ENCODE results near the gene PSMG3. TPM values are rescaled to one million over a fixed set of nuclear protein-coding genes. Genes with fewer than 3 reads are reported as not detected.

PSMG3 gene
- total and polyA plus RNA-seq, 4 donors, result 14.1 to 45.2 (median 30.9) TPM

DNA sequence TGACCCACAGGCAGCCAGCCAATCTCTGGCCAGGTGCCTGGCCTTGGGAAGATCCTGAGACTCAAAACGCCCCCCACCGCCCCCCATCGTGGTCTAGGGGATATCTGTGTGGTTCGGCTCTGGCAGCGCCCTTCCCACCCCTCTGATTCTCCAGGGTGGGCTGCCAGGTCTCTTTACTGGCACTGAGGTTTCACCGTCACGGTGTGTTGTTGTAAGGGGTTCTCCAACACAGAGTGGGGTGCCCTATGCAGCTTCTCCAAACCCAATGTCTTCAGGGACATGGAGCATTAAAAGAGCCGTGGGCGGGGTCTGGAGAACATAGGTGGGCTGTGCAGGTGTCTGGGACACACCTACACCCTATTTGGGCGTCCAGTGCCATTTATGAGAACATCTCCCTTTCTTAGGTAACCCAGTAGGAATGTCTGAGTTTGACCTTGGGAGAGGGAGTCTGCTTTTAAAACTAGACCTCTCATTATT, 37.8 kb downstream of the PSMG3 start:
- ATAC-seq (ENCODE audit: low FRiP score) (no peak), DNase-seq (peak in 1 of 2 donors; percentile 48)
- H3K36me3 ChIP-seq (ENCODE audit: control insufficient read depth in 1 of 2, insufficient read depth in 2 of 2, low read length in 1 of 2), result no peaks in the 10 kb centered on the region
- H3K4me1 ChIP-seq (ENCODE audit: control insufficient read depth in 1 of 2, insufficient read depth in 2 of 2, low read length in 2 of 2), result no peaks in the 10 kb centered on the region
- no peaks in the 10 kb centered on the region for H3K27me3 ChIP-seq (ENCODE audit: control insufficient read depth in 1 of 2, insufficient read depth in 2 of 2, low read length in 1 of 2)
- no peaks in the 10 kb centered on the region for H3K9me3 ChIP-seq (ENCODE audit: control insufficient read depth, low read length)
- peak overlapping the region; percentile 77 to 95 for H3K27ac ChIP-seq (ENCODE audit: low read depth in 1 of 2, low read length in 2 of 2)
- H3K4me3 ChIP-seq (ENCODE audit: low read length in 2 of 2), result peak overlapping the region; percentile 71 to 98
- WGBS, 2 donors, result 17% methylated on average over 10 of the region's 10 CpGs
- intact Hi-C loops (cut with DNase I), result no loop called here

DNA sequence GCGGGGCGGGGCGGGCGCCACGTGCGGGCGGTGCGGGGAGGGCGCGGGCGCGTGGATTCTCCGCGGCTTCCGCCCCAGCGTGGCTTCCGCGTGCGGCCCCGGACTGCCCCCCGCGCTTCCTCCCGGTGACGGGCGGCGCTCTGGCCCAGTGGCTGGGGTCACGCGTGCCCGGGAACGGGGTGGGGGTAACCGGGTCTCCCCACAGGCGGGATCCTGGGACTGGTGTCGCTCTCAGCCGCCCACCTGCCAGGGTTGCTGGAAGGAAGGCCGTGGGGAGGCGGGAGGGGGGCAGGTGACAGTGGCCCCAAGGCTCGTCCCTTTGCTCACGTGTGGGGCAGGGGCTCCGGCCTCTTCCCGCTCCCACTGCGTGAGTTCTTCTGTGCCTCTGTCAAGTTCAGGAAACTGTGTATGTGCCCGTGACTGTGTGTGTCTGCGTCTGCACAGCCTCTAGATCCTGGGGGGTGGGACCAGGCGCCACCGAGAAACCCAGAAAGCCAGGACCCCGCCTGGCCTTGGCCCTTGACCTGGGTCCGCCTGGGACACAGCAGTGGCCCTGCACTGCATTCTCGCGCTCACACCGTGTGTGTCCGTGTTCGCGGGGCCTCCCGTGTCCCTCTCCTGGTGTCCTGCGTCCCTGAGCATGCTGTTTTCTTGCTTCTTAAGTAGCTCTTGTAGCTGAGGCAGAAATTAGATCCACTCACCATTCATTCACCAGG, 38.4 kb downstream of the PSMG3 start:
- no peaks in the 10 kb centered on the region for H3K4me1 ChIP-seq (ENCODE audit: control insufficient read depth in 1 of 2, insufficient read depth in 2 of 2, low read length in 2 of 2)
- no peaks in the 10 kb centered on the region for H3K9me3 ChIP-seq (ENCODE audit: control insufficient read depth, low read length)
- WGBS, 2 donors, result 1% methylated on average over 35 to 55 of the region's 55 CpGs
- no peaks in the 10 kb centered on the region for H3K36me3 ChIP-seq (ENCODE audit: control insufficient read depth in 1 of 2, insufficient read depth in 2 of 2, low read length in 1 of 2)
- H3K27me3 ChIP-seq (ENCODE audit: control insufficient read depth in 1 of 2, insufficient read depth in 2 of 2, low read length in 1 of 2), result no peaks in the 10 kb centered on the region
- peak overlapping the region; percentile 71 to 98 for H3K4me3 ChIP-seq (ENCODE audit: low read length in 2 of 2)
- DNase-seq, result peak; percentile 76 to 84
- peak; percentile 34 for ATAC-seq (ENCODE audit: low FRiP score)
- H3K27ac ChIP-seq (ENCODE audit: low read depth in 1 of 2, low read length in 2 of 2), result peak overlapping the region; percentile 95 to 99
- intact Hi-C loops (cut with DNase I), result no loop called here

DNA sequence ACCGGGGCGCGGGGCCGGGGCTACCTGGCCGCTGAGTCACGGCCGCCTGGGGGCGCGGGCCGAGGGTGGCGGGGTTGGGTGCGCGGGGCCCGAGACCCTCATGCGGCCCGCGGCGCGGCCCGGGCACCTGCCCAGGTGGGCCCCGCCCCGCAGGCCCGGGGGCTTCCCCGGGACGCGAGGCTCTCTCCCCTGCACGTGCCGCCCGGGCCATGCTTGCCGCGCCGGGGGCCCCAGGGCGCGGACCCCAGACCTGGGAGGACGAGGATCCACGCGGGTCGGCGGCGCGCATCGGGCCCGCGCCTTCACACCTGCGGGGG, 38.9 kb downstream of the PSMG3 start:
- Histone ChIP-seq H3K4me3 (ENCODE audit: low read length in 2 of 2) (peak overlapping the region; percentile 71 to 98), H3K27me3 (ENCODE audit: control insufficient read depth in 1 of 2, insufficient read depth in 2 of 2, low read length in 1 of 2) (no peaks in the 10 kb centered on the region), H3K27ac (ENCODE audit: low read depth in 1 of 2, low read length in 2 of 2) (peak overlapping the region; percentile 95 to 99), H3K36me3 (ENCODE audit: control insufficient read depth in 1 of 2, insufficient read depth in 2 of 2, low read length in 1 of 2) (no peaks in the 10 kb centered on the region), H3K9me3 (ENCODE audit: control insufficient read depth, low read length) (no peaks in the 10 kb centered on the region), H3K4me1 (ENCODE audit: control insufficient read depth in 1 of 2, insufficient read depth in 2 of 2, low read length in 2 of 2) (no peaks in the 10 kb centered on the region)
- ATAC-seq (ENCODE audit: low FRiP score) (no peak), DNase-seq (no peak)
- 0 to 1% methylated on average over 19 to 45 of the region's 45 CpGs for WGBS, 2 donors
- intact Hi-C loops (cut with DNase I), result no loop called here

DNA sequence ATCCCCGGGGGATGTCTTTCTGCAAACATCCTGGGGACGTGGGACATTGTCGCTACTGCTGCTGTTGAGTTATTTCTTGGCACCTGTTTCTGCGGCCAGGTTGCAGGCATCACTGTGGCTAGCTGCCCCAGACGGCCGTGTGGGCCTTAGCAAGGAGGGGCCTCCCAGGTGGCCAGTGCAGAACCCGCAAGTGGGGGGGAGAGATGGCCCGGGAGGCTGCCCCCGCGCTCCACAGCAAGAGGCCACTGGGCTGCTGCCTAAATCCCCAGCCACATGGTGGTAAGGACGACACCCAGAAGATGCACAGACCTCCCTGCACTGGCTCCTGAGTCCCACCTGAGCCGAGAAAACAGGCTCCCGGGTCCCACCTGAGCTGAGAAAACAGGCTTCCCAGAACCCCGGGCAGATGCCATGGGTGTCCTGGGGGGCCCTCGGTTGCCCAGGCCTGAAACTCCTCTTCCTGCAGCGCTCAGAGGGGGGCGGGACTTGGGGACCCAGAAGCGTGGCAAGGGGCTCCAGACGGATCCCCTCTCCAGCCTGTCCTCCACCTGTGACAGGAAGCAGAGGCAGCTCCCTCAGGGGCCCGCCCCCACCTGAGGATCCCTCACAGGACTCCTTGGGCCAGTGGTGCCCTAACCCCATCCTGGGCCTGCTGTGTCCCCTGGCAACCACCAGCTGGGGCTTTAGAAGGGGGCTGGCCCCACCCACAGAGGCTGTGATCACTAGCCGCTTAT, 40.3 kb downstream of the PSMG3 start:
- 80 to 83% methylated on average over 21 of the region's 21 CpGs for WGBS, 2 donors
- no peak for ATAC-seq (ENCODE audit: low FRiP score)
- no peaks in the 10 kb centered on the region for H3K36me3 ChIP-seq (ENCODE audit: control insufficient read depth in 1 of 2, insufficient read depth in 2 of 2, low read length in 1 of 2)
- no peak overlapping the region for H3K27ac ChIP-seq (ENCODE audit: low read depth in 1 of 2, low read length in 2 of 2)
- peak; percentile 60 to 75 for DNase-seq
- no peaks in the 10 kb centered on the region for H3K9me3 ChIP-seq (ENCODE audit: control insufficient read depth, low read length)
- H3K27me3 ChIP-seq (ENCODE audit: control insufficient read depth in 1 of 2, insufficient read depth in 2 of 2, low read length in 1 of 2), result no peaks in the 10 kb centered on the region
- no peaks in the 10 kb centered on the region for H3K4me1 ChIP-seq (ENCODE audit: control insufficient read depth in 1 of 2, insufficient read depth in 2 of 2, low read length in 2 of 2)
- H3K4me3 ChIP-seq (ENCODE audit: low read length in 2 of 2), result no peak overlapping the region
- intact Hi-C loops (cut with DNase I), result no loop called here

DNA sequence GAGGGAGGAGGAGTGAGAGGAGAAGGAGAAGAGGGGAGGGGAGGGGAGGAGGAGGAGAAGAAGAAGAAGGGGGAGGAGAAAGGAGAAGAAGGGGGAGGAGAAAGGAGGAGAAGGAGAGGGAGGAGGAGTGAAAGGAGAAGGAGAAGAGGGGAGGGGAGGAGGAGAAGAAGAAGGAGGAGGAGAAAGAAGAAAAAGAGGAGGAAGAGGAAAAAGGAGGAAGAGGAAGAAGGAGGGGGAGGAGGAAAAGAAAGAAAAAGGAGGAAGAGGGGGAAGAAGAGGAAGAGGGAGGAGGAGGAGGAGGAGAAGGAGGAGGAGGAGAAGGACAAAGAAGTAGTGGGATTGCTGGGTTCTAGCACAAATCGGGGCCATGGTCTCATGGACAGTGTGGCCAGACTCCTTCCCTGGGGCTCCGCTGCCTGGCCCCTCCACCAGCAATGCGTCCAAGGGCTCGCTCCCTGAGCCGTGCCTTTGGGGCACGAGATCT, 43.5 kb downstream of the PSMG3 start:
- 58 to 65% methylated on average over 6 of the region's 6 CpGs for WGBS, 2 donors
- Histone ChIP-seq H3K36me3 (ENCODE audit: control insufficient read depth in 1 of 2, insufficient read depth in 2 of 2, low read length in 1 of 2) (no peaks in the 10 kb centered on the region), H3K9me3 (ENCODE audit: control insufficient read depth, low read length) (no peaks in the 10 kb centered on the region), H3K27me3 (ENCODE audit: control insufficient read depth in 1 of 2, insufficient read depth in 2 of 2, low read length in 1 of 2) (no peaks in the 10 kb centered on the region), H3K27ac (ENCODE audit: low read depth in 1 of 2, low read length in 2 of 2) (no peak overlapping the region), H3K4me1 (ENCODE audit: control insufficient read depth in 1 of 2, insufficient read depth in 2 of 2, low read length in 2 of 2) (no peaks in the 10 kb centered on the region), H3K4me3 (ENCODE audit: low read length in 2 of 2) (no peak overlapping the region)
- no peak for ATAC-seq (ENCODE audit: low FRiP score)
- no peak for DNase-seq
- intact Hi-C loops (cut with DNase I), result no loop called here

DNA sequence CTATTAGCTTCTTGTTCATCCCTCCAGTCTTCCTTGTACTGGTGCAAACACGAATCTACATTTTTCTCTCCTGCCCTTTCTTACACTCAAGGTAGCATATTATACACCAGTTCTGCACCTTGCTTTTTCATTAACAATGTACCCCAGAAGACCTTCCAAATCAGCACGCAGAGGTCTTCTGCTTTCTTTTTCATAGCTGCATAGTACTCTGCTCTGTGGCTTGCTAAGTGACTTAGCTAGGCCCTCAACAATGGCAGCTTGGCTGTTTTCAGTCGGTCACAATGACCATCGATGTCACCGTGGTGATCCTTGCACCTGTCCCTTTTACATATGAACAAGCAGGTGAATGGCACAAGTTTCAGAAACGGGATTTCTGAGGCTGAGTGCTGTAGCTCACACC, 44.4 kb downstream of the PSMG3 start:
- Histone ChIP-seq H3K27me3 (ENCODE audit: control insufficient read depth in 1 of 2, insufficient read depth in 2 of 2, low read length in 1 of 2) (no peaks in the 10 kb centered on the region), H3K27ac (ENCODE audit: low read depth in 1 of 2, low read length in 2 of 2) (no peak overlapping the region), H3K4me1 (ENCODE audit: control insufficient read depth in 1 of 2, insufficient read depth in 2 of 2, low read length in 2 of 2) (no peaks in the 10 kb centered on the region), H3K9me3 (ENCODE audit: control insufficient read depth, low read length) (no peaks in the 10 kb centered on the region), H3K36me3 (ENCODE audit: control insufficient read depth in 1 of 2, insufficient read depth in 2 of 2, low read length in 1 of 2) (no peaks in the 10 kb centered on the region), H3K4me3 (ENCODE audit: low read length in 2 of 2) (no peak overlapping the region)
- WGBS, 2 donors, result 95 to 96% methylated on average over 6 of the region's 6 CpGs
- DNase-seq (no peak), ATAC-seq (ENCODE audit: low FRiP score) (no peak)
- intact Hi-C loops (cut with DNase I), result no loop called here

DNA sequence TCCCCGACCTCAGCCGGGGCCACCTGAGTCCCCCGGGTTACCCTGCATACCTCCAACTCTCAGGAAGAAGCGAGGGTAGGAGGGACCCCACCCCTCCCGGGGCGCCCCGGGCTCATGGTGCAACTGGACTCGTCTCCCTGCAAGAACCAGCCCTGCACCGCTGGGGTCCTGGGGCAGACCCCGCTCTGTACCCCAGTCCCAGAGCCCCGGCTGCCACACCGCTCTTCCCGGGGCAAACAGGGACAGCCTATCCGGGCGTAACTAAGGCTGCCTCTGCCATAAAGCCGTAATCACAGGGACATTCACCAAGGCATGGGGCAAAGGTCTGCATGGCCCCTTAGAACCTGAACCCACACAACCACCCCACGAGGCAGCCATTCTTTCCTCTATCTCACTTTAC, 46.0 kb downstream of the PSMG3 start:
- DNase-seq, result no peak
- H3K27me3 ChIP-seq (ENCODE audit: control insufficient read depth in 1 of 2, insufficient read depth in 2 of 2, low read length in 1 of 2), result no peaks in the 10 kb centered on the region
- H3K9me3 ChIP-seq (ENCODE audit: control insufficient read depth, low read length), result no peaks in the 10 kb centered on the region
- ATAC-seq (ENCODE audit: low FRiP score), result no peak
- no peak overlapping the region for H3K4me3 ChIP-seq (ENCODE audit: low read length in 2 of 2)
- H3K4me1 ChIP-seq (ENCODE audit: control insufficient read depth in 1 of 2, insufficient read depth in 2 of 2, low read length in 2 of 2), result no peaks in the 10 kb centered on the region
- no peaks in the 10 kb centered on the region for H3K36me3 ChIP-seq (ENCODE audit: control insufficient read depth in 1 of 2, insufficient read depth in 2 of 2, low read length in 1 of 2)
- H3K27ac ChIP-seq (ENCODE audit: low read depth in 1 of 2, low read length in 2 of 2), result no peak overlapping the region
- WGBS, 2 donors, result 79 to 81% methylated on average over 17 of the region's 17 CpGs
- intact Hi-C loops (cut with DNase I), result no loop called here

DNA sequence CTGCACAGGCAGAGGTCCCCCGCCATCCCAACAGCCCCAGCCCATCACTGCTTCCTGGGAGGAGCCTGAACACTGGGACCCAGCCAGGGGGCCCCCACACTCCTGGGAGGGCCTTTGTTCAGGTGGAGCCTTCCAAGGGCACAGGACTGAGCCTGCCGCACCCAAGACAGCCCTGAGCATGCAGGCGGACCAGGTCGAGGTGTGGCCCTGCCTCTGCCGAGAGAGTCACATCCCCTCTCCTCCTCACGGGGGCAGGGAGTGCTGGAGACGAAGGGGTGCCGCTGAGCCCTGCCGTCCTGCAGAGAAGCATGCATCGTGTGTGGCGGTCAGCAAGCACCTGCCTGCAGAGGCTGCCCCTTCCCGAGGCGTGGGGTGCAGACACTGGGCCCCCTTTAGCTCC, 46.6 kb downstream of the PSMG3 start:
- ATAC-seq (ENCODE audit: low FRiP score), result no peak
- Histone ChIP-seq H3K27me3 (ENCODE audit: control insufficient read depth in 1 of 2, insufficient read depth in 2 of 2, low read length in 1 of 2) (no peaks in the 10 kb centered on the region), H3K4me3 (ENCODE audit: low read length in 2 of 2) (no peak overlapping the region), H3K9me3 (ENCODE audit: control insufficient read depth, low read length) (no peaks in the 10 kb centered on the region), H3K4me1 (ENCODE audit: control insufficient read depth in 1 of 2, insufficient read depth in 2 of 2, low read length in 2 of 2) (no peaks in the 10 kb centered on the region), H3K27ac (ENCODE audit: low read depth in 1 of 2, low read length in 2 of 2) (no peak overlapping the region), H3K36me3 (ENCODE audit: control insufficient read depth in 1 of 2, insufficient read depth in 2 of 2, low read length in 1 of 2) (no peaks in the 10 kb centered on the region)
- intact Hi-C loops (cut with DNase I), result no loop called here
- peak in 1 of 2 donors; percentile 46 for DNase-seq
- 47 to 55% methylated on average over 13 of the region's 13 CpGs for WGBS, 2 donors

DNA sequence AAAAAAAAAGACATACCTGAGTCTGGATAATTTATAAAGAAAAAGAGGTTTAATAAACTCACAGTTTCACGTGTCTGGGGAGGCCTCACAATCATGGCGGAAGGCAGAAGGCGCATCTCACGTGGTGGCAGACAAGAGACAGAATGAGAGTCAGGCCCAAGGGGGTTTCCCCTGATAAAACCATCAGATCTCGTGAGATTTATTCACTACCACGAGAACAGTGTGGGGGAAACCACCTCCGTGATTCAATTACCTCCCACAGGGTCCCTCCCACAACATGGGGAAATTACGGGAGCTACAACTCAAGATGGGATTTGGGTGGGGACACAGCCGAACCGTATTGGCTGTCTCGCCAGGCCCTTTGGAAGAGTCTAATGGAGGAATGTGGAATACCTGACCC, 48.4 kb downstream of the PSMG3 start:
- no peaks in the 10 kb centered on the region for H3K27me3 ChIP-seq (ENCODE audit: control insufficient read depth in 1 of 2, insufficient read depth in 2 of 2, low read length in 1 of 2)
- H3K4me1 ChIP-seq (ENCODE audit: control insufficient read depth in 1 of 2, insufficient read depth in 2 of 2, low read length in 2 of 2), result no peaks in the 10 kb centered on the region
- H3K4me3 ChIP-seq (ENCODE audit: low read length in 2 of 2), result no peak overlapping the region
- 88 to 91% methylated on average over 11 of the region's 11 CpGs for WGBS, 2 donors
- H3K9me3 ChIP-seq (ENCODE audit: control insufficient read depth, low read length), result no peaks in the 10 kb centered on the region
- no peak overlapping the region for H3K27ac ChIP-seq (ENCODE audit: low read depth in 1 of 2, low read length in 2 of 2)
- intact Hi-C loops (cut with DNase I), result no loop called here
- DNase-seq (no peak), ATAC-seq (ENCODE audit: low FRiP score) (no peak)
- H3K36me3 ChIP-seq (ENCODE audit: control insufficient read depth in 1 of 2, insufficient read depth in 2 of 2, low read length in 1 of 2), result no peaks in the 10 kb centered on the region

Measured in aorta (tissue), 5 donors.